Amygdala (tissue), 56 donors: ENCODE results near the gene COL23A1.
"Not testable (repeated sequence)": the region's sequence is repeated elsewhere in the genome, so short reads cannot be mapped to it uniquely, and the experiment has no call there.

ENCODE experiments used
- DNase-seq, 56 donors: peaks; one replicate each; lab custom pipeline; 2025; lab: John Stamatoyannopoulos, UW

COL23A1 gene

DNA sequence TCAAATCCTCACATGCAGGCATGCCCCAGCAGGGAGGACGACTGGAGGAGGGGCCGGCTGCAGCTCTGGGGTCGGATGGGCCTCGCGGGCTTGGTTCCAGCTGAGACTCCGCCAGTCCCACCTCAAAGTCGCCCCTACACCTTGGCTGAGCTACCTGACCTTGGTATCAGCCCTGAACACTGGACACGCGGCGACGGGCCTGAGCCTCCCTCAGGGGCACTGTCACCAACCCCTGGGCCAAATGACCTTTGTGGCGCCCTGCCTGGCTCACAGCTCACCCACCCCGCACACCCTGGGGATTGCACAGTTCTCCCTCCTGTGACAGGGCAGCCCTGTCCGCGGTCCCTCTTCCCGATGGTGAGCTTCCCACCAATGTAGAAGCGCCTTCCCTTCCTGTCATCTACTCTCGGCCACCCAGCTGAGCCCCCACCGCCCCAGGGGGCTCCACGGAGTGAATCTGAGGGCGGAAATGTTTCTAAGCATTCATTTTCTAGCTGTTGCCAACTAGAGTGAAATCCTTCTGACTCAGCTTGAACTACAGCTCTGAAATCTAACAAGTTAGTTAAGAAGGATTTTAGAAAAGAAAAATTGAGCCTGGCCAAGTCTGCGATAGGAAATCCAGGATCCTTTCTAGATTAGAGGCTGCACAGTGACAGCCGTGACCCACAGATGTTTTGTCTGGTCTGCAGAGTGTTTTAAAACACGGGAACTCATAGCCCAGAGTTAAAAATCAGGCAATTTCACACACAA lies 218.7 kb downstream of the COL23A1 start:
- DNase-seq: no peak

DNA sequence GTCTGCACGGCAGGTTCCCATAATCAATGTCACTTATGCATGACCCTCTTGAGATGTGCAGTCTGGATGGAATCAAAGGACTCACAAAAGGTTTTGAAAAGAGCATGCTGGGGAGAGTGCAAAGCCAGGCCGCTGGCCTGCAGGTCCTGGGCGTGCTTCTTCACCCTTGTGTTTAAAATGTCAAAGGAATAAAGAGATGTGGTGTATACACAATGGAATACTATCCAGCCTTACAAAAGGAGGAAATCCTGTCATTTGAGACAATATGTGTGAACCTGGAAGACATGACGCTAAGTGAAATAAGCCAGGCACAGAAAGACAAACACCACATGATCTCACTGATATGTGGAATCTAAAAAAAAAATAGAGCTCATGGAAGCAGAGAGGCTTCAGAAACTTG lies 220.1 kb downstream of the COL23A1 start:
- no peak for DNase-seq

DNA sequence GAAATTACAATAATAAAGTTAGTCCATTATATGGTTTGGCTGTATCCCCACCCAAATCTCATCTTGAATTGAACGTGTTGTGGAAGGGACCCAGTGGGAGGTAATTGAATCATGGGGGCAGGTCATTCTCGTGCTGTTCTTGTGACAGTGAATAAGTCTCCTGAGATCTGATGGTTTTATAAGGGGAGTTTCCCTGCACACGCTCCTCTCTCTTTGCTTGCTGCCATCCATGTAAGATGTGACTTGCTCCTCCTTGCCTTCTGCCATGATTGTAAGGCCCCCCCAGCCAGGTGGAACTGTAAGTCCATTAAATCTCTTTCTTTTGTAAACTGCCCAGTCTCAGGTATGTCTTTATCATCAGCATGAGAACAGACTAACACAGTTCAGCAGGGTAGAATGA lies 220.7 kb downstream of the COL23A1 start:
- not testable (repeated sequence) for DNase-seq

DNA sequence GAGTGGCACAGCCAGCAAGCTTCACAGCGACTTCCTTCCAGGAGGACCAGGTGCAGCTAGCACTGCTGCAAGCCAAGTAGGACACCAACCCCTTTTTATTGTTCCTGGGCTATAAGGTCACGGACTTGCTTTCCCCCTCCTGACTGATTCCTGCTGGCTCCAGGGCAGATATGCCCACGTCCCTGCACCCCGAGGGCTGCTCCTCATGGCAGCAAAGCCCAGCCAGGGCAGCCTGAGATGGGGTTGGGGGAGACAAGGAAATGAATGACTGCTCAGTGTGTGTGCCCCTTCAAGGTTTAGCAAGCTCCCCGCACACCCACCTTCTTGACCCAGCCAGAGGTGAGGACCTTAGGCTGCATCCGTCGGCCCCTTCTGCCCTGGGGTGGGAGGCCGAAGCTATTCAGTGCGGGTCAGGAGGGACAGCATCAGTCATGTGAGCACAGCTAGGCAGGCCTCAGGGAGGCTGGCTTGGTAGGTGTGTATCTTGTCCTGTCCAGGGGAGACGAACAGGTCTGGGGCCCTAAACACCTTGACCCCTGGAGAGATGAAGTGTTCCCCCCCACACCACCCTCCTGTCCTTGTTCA lies 221.4 kb downstream of the COL23A1 start:
- no peak for DNase-seq

DNA sequence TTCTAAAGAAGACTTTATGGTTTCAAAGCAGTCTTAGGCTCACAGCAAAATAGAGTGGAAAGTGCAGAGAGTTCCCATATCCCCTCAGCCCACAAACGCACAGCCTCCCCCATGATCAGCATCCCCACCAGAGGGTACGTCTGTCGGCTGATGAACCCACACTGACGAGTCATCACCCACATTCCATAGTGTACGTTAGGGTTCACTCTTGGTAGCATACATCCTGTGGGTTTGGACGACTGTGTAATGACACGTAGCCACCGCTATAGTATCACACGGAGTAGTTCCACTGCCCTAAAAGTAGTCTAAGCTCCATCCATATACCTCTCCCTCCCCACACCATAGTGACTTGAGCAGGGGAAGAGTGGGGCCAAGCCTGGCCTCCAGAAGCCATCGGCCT lies 221.9 kb downstream of the COL23A1 start:
- DNase-seq: no peak

DNA sequence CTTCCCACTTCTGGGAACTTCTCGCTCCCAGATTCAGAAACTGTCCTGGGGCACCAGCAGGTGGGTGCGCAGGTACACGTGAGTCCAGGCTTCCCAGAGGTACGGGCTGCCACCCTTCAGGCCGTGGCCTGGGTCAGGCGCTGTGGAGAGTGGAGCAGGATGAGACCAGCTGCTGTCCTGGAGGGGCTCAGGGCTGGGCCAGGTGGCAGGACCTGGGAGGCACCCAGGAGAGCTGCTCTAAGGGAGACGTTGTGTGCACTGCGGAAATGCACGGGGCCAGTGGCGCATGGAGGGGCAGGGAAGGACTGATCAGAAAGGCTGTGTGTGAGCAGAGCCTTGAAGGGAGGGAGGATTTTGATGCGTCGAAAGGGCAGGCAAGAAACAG lies 222.5 kb downstream of the COL23A1 start:
- no peak for DNase-seq

DNA sequence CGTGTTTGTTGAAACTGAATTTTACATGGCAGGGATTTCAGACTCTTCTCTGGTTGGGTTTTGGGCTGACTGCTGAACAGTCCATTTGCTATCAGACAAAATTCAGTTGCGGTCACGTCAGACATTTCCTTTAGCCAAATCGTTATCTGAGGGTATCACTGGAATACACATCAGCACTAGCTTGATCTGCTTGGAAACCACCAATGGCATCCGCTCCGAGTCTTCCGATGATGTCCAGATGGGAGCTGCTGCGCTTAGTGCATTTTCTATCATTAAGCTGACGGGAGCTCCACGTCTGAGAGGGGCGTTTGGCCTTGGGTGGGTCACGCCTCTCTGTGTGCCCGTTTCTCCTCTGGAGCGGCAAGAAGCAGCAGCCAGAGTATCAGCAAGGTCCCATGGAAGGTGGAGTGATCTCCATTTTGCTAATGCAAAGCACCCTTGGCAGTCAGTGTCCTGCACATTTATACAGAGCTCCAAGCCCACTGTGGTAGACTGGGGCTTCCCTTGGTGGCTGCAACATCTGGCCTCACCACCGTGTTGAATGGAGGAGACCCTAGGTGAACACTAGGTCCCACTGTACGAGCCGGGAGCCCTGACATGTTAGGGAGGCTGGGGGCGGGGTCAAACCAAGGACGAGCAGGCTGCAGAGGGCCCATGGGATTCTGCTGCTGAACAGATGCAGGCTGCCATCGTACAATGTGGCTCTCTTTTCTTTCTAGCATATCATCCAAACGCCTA lies 223.0 kb downstream of the COL23A1 start:
- DNase-seq: no peak

DNA sequence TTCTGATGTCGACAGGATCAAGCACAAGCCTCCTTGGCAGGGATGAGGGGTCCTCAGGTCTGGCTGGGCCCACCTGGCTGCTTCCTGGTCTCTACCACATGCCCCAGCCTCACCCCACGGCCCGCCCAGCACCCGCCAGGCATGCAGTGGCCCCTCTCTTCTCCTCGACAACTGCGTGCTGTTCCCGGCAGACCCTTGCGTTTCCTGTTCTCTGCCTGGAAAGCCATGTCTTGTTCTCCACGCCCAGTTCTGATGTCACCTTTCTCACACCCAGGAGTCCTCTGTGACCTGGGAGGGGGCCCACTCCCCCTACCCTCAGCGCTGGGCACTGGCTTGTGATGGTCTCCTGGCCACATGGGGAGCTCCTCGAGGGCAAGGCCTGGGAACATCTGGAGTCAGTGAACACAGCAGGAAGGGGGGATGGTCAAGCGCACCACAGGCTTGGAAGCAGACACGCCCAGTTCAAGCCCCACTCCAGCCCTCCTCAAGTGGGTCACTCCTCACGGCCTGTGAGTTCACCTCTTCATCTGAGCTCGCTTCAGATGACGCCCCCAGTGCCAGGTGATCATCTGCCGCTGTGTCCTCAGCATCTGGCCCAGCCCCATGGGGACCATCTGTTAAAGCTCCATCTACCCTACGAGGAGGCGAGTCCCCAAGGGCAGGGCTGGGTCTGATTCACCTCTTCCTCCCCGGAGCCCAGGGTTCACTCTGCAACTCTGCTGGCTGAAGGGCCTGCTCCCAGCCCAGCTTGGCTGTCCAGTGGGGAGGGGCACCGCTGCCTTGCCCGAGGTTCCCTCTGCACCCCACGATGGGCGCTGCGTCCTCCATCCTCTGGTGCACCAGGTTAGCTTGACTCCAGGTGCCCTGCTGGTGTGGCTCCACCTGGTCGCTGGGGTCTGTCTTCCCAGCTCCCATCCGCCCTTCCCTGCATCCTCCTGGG lies 224.4 kb downstream of the COL23A1 start:
- DNase-seq: no peak

DNA sequence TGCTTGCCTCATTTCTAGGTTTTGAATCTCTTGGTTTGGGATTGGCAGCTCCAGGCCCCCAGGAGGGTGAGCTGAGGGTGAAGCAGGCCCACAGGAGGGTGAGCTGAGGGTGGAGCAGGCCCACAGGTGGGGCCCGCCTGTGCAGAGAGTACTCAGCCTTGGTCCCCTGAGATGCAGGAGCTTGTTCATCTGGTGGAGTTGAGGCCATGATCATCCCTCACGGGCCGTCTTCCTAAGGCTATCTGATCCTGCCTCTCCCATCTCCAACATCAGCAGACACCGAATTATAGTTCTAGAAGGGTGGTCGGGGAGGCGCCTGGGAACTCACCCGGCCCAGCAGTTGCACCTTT lies 225.9 kb downstream of the COL23A1 start:
- DNase-seq: no peak

DNA sequence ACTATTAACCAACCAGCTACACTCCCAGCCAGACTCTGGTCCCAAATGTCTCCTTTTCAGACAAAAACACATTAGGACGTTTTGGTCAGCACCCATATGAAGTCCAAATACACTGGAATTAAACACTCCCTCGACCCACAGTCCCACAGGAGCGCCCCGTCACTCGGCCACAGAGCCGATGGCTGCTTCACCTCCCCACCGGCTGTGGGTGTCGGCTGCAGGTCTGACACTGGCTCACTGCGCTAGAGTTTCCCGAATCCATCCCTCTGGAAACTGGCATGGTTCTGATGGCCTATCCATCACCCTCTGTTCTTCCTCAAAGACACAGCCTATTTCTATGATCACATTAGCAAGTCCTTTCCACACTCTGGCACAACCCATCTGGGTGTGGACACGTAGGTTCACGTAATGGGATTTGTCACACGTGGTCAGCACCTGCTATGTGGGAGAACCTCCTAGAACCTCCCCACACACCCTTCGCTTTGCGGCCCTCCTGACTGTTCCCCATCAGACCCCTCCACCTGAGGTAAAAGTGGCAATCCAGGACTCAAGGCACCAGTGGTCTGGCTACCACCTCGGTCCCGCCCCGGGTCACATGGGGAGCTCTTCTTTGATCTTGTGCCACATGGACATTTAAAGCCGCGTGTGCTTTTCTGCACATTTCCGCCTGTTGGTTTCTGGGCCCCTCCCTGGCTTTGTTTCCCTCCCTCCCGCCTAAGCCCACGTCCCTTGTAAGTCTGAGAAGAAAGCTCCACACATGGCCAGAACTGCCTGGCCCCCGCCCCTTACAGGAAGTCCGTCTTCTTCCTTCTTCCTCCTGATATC lies 226.5 kb downstream of the COL23A1 start:
- no peak for DNase-seq

DNA sequence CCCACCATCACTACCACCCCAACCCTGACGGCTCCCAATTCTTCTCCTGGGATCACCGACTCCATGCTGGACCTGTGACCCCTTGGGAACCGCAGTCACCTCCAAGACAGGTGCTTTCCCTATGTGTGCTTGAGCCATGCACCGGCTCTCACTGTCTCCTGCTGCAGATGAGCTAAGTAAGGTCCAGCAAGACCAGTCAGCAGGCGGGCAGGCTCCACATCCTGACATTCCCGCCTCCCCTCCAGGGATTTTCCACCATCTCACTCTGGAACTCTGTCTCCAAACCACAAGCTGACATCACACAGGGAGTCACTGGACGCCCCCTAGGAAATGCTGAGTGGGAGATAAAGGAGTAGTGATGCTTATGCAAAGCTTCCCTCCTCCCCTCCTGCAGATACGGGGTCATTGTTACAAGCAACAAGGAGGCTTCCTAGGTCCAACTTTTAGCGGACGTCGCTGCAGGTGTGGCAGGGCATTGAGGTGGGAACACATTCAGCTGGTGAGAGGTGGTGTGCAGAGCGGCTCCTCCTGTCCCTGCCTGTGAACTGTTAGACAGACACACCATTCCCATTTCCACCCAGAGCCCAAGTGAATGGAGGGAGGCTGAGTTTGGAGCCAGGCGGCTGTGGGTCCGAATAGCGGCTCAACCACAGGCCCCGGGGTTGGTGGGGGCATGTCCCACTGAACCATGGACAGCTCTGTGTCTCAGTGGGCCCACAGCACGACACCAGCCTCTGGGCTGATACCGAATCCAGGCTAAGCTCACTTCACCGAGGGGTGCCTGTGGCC lies 228.3 kb downstream of the COL23A1 start:
- no peak for DNase-seq

DNA sequence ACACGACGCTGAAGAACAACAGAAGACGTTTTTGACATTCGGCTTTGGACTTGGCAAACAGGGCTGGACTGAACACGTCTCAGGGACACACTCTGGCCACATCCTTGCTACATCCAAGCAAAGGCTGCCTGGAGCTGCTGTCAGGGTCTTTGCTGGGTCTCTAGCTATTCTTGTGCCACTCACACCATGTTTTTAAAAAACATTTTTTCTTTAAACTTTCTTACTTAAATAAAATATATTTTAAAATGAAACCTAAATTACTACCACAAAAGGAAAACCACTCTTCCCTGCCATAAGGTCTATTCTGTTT lies 229.3 kb downstream of the COL23A1 start:
- DNase-seq: no peak

DNA sequence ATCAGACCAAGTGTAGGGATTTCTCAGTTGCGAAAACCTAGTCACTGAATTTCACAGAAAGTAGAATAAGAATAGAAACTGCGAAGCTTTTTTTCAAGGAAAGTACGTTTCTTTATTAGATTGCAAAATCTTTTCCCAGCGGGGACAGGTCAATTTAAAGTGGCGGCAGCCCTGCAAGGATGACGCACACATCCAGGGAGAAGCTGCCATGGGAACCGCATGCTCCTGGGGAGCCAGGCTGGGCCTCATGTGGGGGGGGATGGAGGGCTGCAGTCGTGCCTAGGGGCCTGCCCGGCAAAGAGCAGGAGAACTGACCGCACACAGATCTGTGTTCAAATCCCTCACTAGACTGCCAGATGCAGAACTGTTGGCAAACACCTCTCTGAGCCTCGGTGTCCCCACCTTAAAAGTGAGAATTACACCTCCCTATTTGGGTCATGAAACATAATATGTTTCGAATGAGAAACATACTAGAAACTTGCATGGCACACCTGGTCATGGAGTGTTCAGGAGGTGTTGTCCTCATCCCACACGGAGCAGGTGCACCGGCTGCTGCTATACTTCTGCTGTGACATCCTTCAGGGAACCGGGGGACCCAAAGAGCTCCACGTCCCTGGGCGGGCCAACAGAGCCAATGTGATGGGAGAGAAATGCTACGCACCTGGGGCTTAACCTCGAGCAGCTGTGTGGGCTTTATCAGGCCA lies 229.8 kb downstream of the COL23A1 start:
- DNase-seq: no peak

DNA sequence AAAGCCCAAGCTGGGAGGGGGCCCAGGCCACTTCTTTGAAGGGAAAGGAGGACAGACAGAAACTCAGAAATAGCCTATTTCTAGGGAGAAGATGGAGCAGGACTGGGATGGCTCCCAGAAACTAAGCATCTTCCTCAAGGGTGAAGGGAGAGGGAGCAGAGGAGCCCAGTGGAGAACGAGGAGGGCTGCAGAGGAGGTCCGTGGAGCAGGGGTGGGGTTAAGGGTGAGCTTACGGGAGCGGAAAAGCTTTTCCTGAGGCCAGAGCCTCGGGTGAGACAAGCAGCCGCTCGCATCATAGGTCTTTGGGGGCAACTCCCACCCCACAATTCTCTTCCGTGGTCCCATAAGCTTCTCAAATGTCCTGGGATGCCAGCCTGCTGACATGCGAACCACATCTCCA lies 230.5 kb downstream of the COL23A1 start:
- no peak for DNase-seq

DNA sequence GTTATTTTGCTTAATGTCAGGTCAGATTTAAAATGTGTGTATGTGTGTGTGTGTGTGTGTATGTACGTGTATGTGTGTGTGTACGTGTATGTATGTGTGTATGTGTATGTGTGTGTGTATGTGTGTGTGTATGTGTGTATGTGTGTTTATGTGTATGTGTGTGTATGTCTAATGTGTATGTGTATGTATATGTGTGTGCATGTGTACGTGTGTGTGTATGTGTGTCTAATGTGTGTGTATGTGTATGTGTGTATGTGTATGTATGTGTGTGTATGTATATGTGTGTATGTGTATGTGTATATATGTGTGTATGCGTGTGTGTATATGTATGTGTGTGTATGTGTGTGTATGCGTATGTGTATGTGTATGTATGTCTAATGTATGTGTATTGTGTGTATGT lies 232.5 kb downstream of the COL23A1 start:
- no peak for DNase-seq

DNA sequence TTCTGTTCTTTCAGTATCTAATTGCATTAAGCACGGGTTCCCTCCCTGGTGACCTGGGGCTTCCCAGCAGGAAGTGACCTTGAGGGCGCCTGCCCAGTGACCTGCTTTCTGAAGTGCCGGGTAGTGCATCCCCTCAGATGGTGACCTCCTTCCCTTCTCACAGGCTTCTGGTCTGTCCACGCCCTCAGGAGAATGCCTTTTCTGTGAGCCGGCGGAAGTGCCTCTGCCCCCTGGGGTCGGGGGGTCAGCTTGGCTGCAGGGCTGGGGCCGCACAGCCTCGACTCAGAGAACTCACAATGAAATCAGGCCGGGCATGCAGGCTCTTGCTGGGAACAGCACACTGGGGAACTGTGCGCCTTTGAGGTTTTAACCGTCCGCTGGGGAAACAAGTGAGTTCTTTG lies 233.1 kb downstream of the COL23A1 start:
- DNase-seq: peak in 9 of 56 donors; percentile 9 to 31 (median 22)

DNA sequence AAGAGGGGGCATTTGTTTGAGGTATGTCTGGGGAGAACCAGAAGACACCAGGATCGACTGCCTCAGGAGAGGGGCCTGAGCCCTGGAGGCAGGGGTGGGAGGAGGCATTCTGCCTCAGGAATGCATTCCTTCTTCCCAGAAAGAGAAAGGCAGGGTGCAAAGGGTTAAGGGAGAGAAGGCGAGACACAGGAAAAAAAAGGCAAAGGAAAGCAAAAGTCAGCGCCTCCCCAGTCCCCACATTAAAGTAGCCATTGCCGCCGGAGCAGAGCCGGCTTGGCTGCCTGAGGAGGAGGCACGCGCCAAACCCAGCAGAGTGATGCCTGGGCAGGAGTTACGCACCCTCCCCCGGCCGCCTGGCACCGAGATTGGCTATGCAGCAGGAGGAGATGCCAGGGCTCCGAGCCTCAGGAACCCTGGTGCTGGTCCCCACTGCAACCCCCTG lies 233.7 kb downstream of the COL23A1 start:
- DNase-seq: peak in 26 of 56 donors; percentile 6 to 72 (median 27)

DNA sequence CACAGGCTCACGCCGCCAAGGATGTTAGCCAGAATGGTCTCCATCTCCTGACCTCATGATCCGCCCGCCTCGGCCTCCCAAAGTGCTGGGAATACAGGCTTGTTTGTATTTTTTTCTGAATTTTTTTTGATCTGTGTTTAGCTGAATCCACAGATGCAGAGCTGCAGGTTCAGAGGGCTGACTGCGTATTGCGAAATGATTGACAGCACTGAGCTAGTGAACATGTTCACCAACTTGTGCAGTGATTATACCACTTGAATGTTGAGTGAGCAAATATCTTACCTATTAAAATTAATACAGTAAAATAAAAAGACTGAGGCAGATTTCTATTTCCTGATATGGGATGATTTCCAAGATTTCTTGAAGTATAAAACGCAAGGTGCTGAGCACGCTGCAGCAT lies 234.5 kb downstream of the COL23A1 start:
- DNase-seq: no peak

DNA sequence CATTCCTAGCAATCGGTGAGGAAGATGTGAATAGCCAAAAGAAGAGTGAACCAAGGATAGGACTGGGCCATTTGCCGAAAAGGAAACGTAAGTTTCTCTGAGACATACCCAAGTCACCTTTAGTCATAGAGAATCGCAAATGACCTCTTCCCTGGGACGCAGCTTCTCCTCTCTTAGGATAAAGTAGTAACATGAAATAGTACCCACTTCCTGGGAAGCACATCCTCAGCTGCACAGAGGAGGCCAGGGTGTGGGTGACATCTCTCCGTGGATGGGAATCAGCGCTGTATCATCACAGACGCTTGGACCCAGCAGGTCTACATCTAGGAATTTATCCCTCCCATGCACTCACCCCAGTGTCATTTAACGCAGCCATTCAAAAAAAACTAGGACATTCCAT lies 236.7 kb downstream of the COL23A1 start:
- no peak for DNase-seq
